ENCODE measurements around the gene IDH2.

GRCh38 chr15:90126022-90126421 is 23.8 kb upstream of the IDH2 start:
- no peak for TF ChIP-seq POLR2A (IDR thresholded peaks at IDR 0.05)
- TF ChIP-seq, protein P1, sequence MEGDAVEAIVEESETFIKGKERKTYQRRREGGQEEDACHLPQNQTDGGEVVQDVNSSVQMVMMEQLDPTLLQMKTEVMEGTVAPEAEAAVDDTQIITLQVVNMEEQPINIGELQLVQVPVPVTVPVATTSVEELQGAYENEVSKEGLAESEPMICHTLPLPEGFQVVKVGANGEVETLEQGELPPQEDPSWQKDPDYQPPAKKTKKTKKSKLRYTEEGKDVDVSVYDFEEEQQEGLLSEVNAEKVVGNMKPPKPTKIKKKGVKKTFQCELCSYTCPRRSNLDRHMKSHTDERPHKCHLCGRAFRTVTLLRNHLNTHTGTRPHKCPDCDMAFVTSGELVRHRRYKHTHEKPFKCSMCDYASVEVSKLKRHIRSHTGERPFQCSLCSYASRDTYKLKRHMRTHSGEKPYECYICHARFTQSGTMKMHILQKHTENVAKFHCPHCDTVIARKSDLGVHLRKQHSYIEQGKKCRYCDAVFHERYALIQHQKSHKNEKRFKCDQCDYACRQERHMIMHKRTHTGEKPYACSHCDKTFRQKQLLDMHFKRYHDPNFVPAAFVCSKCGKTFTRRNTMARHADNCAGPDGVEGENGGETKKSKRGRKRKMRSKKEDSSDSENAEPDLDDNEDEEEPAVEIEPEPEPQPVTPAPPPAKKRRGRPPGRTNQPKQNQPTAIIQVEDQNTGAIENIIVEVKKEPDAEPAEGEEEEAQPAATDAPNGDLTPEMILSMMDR (IDR thresholded peaks at IDR 0.05): no peak
